Gastrocnemius medialis (tissue), 4 donors: ENCODE data around the gene PCNA. TPM values are rescaled to one million over a fixed set of nuclear protein-coding genes. Genes with fewer than 3 reads are reported as not detected.

ENCODE experiments used
- ATAC-seq, 2 donors: fragments of 150-250 bp; one replicate each; pipeline ENCODE4 v1.9.1; 2016
- DNase-seq, 2 donors: peaks; one replicate each; pipeline ENCODE4 v3.0.0-alpha.2; 2019
- H3K27ac ChIP-seq, 4 donors: fragments of 200-600 bp; sonication (generic); 1 replicate in 1 of 4; 2 replicates in 3 of 4; pipeline ENCODE4 v1.5.1; 2016 to 2018; ENCODE audit warnings: mild to moderate bottlenecking in 2 of 4, moderate library complexity in 1 of 4
- H3K27me3 ChIP-seq, 3 donors: fragments of 200-600 bp; sonication (generic) in 2 of 3; 1 replicate in 1 of 3; 2 replicates in 2 of 3; pipeline versions ENCODE4 v1.5.1 to v1.6.0; 2016 to 2019; ENCODE audit warnings: mild to moderate bottlenecking in 1 of 3, moderate library complexity in 1 of 3
- H3K36me3 ChIP-seq, 2 donors: fragments of 200-600 bp; sonication (generic) in 1 of 2; one replicate each; pipeline ENCODE4 v1.5.1; 2017 to 2018
- H3K4me1 ChIP-seq, 2 donors: fragments of 200-600 bp; sonication (generic) in 1 of 2; one replicate each; pipeline ENCODE4 v1.5.1; 2016 to 2017; ENCODE audit warnings: mild to moderate bottlenecking in 2 of 2
- H3K4me3 ChIP-seq, 4 donors: fragments of 200-600 bp; sonication (generic) in 3 of 4; 1 replicate in 1 of 4; 2 replicates in 3 of 4; pipeline ENCODE4 v1.5.1; 2016 to 2019; ENCODE audit warnings: mild to moderate bottlenecking in 2 of 4
- H3K9me3 ChIP-seq, 3 donors: fragments of 200-600 bp; sonication (generic) in 2 of 3; 1 replicate in 1 of 3; 2 replicates in 2 of 3; pipeline ENCODE4 v1.5.1; 2016 to 2019
- POLR2A ChIP-seq, 2 donors: fragments of 450-650 bp; IDR thresholded peaks; one replicate each; pipeline ENCODE4 v1.6.1; 2017; ENCODE audit warnings: antibody characterized with exemption in 2 of 2, mild to moderate bottlenecking in 2 of 2, moderate library complexity in 2 of 2
- in situ Hi-C, 4 donors: fragments of 200-750 bp; cut with MboI; loops; one replicate each; pipeline versions ENCODE4 v1.15.0 to v1.8.0; 2017; ENCODE audit warnings: low sequenced_read_pairs in 4 of 4
- intact Hi-C: fragments of 100-400 bp; cut with DNase I; formaldehyde crosslinking; loops from one replicate; pipeline ENCODE4 v1.15.1; 2023; ENCODE audit warnings: low total_unique reads
- total RNA-seq, 4 donors: library from RNA; depleted of rRNA; stranded (reverse); fragments of >200 nt; gene quantifications; one replicate each; pipeline versions ENCODE4 v1.1.0 to v1.2.3, GENCODE V29; 2016
- TF ChIP-seq, protein P1 (sequence below), 5 experiments: fragments of 450-650 bp in 3 of 5; fragments of 200-600 bp in 2 of 5; sonication (generic) in 2 of 5; IDR thresholded peaks in 4 of 5; conservative IDR thresholded peaks in 1 of 5; 1 replicate in 4 of 5; 2 replicates in 1 of 5; pipeline ENCODE4 v1.5.1; 2016 to 2019; ENCODE audit warnings: antibody characterized with exemption in 5 of 5, mild to moderate bottlenecking in 3 of 5, moderate library complexity in 3 of 5

Gene PCNA
- total RNA-seq, result 10 to 100 TPM; 19.1 to 40.0 (median 25.4) TPM

DNA sequence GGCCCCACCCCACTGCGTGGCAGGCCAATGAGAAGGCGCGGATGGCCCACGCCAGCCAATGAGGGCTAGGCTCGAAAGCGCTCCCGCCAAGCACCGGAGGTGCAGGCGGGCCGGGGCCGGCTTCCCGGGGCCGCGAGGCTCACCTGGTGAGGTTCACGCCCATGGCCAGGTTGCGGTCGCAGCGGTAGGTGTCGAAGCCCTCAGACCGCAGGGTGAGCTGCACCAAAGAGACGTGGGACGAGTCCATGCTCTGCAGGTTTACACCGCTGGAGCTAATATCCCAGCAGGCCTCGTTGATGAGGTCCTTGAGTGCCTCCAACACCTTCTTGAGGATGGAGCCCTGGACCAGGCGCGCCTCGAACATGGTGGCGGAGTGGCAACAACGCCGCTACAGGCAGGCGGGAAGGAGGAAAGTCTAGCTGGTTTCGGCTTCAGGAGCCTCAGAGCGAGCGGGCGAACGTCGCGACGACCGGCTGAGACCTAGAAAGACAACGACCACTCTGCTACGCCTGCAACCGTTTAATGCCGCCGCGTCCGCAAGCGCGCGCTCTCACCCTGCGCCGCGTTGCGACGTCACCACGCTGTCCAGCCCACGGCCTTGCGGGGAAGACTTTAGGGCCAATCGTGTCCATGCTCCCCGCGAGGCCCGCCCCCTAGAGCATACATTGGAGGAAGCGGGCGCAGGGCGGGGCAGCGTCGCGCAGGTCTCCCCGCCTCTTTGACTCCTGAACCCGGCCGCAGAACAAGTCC is at the start of gene PCNA:
Gene PCNA, minus strand, starts transcription at position 524 of the 750 bp plus-strand sequence. Its CDS starts 160 bp downstream, at position 364.
- Histone ChIP-seq H3K4me1 (peaks cover 11 to 15% of the 10 kb centered on the region in 2 donors), H3K4me3 (peak within 1 kb of the TSS; percentile 75 to 95 (median 90)), H3K36me3 (peaks cover 0 to 31% of the 10 kb centered on the region in 2 donors), H3K27ac (peak within 1 kb of the TSS; percentile 81 to 96 (median 89)), H3K27me3 (no peaks in the 10 kb centered on the region), H3K9me3 (no peaks in the 10 kb centered on the region)
- in situ Hi-C loops, result loop anchor here in 2 of 4 donors (5.0 to 10.0 kb wide), 2 partner anchors 65 to 68 kb away; no protein-coding TSS in a partner anchor
- peak; percentile 94 to 96 for DNase-seq
- ATAC-seq, result peak; percentile 97
- TF ChIP-seq POLR2A (IDR thresholded peaks at IDR 0.05), result peak; percentile 85 to 96
- TF ChIP-seq, protein P1, sequence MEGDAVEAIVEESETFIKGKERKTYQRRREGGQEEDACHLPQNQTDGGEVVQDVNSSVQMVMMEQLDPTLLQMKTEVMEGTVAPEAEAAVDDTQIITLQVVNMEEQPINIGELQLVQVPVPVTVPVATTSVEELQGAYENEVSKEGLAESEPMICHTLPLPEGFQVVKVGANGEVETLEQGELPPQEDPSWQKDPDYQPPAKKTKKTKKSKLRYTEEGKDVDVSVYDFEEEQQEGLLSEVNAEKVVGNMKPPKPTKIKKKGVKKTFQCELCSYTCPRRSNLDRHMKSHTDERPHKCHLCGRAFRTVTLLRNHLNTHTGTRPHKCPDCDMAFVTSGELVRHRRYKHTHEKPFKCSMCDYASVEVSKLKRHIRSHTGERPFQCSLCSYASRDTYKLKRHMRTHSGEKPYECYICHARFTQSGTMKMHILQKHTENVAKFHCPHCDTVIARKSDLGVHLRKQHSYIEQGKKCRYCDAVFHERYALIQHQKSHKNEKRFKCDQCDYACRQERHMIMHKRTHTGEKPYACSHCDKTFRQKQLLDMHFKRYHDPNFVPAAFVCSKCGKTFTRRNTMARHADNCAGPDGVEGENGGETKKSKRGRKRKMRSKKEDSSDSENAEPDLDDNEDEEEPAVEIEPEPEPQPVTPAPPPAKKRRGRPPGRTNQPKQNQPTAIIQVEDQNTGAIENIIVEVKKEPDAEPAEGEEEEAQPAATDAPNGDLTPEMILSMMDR (IDR thresholded peaks at IDR 0.05 in 4 of 5, conservative IDR thresholded peaks at IDR 0.05 in 1 of 5), result peak in 1 of 5 experiments; percentile 14
- intact Hi-C loops, result loop anchor here (10.0 kb wide), 2 partner anchors 325 to 765 kb away; no protein-coding TSS in a partner anchor

DNA sequence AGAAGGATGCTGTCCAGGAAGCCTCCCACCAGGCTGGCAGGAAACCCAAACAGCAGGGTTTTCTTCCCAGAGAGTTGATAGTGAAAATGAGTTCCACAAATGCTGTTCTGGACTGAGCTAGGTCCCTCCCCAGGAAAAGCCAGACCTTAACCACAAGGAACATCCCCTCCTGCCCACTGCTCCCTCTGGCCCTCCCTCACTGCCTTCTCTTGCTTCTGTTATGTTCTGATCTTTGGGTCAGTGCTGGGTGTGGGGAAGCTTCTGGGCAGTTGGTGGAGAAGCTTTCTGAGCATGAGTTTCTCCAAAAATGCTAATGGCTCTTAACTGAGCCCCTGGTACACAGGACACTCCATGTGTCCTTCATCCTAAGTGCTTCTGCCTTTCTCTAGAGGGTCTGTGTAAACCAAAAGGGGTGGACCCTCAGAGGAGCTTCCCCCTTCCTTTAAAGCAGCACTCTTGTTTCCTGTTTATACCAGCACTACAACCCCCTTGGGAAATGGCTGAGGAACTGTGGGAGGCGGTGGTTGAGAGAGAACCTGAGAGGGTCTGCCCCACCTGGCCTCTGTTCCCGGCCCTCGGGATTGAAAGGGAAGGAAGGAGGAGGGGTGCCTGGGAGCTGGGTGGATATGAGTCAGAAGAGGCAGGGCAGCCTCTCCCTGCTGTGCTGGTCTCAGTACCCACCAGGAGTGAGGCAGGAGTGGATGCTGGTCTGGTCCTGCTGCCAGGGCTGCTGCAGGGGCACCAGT is 49.1 kb upstream of the PCNA start:
- peak; percentile 26 to 33 for TF ChIP-seq POLR2A (IDR thresholded peaks at IDR 0.05)
- TF ChIP-seq, protein P1 (IDR thresholded peaks at IDR 0.05 in 4 of 5, conservative IDR thresholded peaks at IDR 0.05 in 1 of 5), result no peak
- Histone ChIP-seq H3K4me3 (peak overlapping the region in 2 of 4 donors; percentile 5 to 16), H3K4me1 (peaks cover 61 to 84% of the 10 kb centered on the region in 2 donors), H3K9me3 (no peaks in the 10 kb centered on the region), H3K36me3 (no peaks in the 10 kb centered on the region), H3K27me3 (no peaks in the 10 kb centered on the region), H3K27ac (peak overlapping the region; percentile 59 to 81 (median 68))
- intact Hi-C loops, result no loop called here
- ATAC-seq (peak in 1 of 2 donors; percentile 10), DNase-seq (peak in 1 of 2 donors; percentile 7)
- in situ Hi-C loops, result no loop called here

DNA sequence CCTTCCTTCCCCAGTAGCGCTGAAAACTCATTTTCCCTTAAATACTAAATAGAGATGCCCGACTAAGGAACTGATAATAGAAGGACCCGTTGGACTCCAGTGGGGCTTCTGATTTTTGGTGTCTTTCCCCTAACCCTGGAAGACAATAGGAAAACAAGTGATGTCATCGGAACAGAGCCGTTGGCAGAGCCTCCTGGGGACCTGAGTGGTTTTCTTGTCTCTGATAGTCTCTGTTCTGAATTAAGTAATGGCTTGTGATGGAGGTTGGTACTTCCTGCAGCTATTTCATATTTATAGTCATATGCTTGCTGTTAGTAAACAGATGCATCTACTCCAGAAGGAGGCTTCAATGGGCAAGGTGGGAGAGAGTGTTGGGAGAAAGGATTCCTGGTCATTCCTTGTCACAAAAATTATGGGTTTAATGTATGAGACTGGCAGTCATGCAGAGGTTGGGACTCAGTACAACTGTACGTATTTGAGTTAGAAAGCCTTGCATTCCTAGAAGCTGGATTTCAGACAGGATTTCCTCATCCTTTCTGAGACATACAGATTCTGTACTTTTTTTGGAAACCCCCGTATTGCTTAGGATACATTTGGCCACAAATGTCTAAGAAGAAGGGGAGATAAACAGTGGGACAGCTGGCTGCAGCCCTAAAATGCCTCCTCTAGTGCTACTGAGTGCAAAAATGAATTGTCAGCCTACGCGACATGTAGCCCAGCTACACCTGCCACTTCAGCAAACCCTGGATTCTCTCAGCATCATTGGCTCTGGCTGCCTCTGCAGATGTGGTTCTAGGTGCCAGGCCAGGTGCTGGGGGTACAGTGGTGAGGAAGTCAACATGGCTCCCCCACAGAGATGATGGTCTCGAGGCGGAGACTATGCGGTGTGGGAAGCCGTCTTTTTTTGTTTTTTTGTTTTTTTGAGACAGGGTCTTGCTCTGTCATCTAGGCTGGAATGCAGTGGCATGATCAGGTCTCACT is 45.2 kb upstream of the PCNA start:
- no peak for TF ChIP-seq POLR2A (IDR thresholded peaks at IDR 0.05)
- TF ChIP-seq, protein P1 (IDR thresholded peaks at IDR 0.05 in 4 of 5, conservative IDR thresholded peaks at IDR 0.05 in 1 of 5), result no peak
- intact Hi-C loops (no loop called here), in situ Hi-C loops (no loop called here)
- Histone ChIP-seq H3K9me3 (no peaks in the 10 kb centered on the region), H3K4me3 (no peak overlapping the region), H3K36me3 (no peaks in the 10 kb centered on the region), H3K27me3 (no peaks in the 10 kb centered on the region), H3K27ac (no peak overlapping the region), H3K4me1 (peaks cover 40 to 64% of the 10 kb centered on the region in 2 donors)
- DNase-seq, result no peak
- ATAC-seq, result no peak

DNA sequence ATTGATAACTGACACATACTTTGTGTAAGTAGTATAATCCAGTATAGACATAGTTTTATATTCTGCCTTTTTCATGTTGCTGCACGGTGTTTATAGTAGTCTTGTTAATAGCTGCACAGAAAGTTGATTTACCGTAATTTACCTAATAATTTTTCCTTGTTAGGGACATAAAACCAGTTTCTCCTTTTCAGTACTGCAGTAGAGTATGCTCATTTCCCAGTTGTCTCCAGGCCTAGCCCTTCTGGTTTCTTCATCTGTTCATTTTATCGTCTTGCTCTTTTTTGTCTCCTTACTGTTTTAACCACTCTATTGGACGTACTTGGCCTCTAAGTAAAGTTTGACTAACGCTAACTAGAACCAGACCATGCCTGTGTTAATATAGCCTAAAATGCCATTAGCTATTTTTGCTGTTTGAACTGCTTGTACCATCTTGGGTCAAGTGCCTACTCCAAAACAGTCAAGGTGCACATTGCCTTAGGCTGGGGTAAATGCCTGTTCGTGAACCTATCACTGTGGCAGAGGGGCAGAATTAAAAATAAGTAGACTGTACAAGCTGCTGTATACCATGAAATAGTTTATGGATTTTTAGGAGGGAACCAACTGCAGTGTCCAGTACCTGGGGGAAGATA is 41.9 kb upstream of the PCNA start:
- ATAC-seq (no peak), DNase-seq (no peak)
- peaks cover 38 to 56% of the 10 kb centered on the region in 2 donors for H3K4me1 ChIP-seq
- peak overlapping the region in 1 of 4 donors; percentile 67 for H3K27ac ChIP-seq
- in situ Hi-C loops (no loop called here), intact Hi-C loops (no loop called here)
- no peaks in the 10 kb centered on the region for H3K9me3 ChIP-seq
- H3K36me3 ChIP-seq, result no peaks in the 10 kb centered on the region
- no peak overlapping the region for H3K4me3 ChIP-seq
- no peak for TF ChIP-seq POLR2A (IDR thresholded peaks at IDR 0.05)
- TF ChIP-seq, protein P1 (IDR thresholded peaks at IDR 0.05 in 4 of 5, conservative IDR thresholded peaks at IDR 0.05 in 1 of 5), result no peak
- no peaks in the 10 kb centered on the region for H3K27me3 ChIP-seq
